Stomach smooth muscle (tissue), 2 donors: ENCODE data around the gene SMIM24.

Source experiments
- H3K27ac ChIP-seq: one replicate; pipeline ENCODE4 v1.7.0; 2013; ENCODE audit warnings: mild to moderate bottlenecking, low read length, inconsistent platforms
- H3K27me3 ChIP-seq, 2 donors: one replicate each; pipeline ENCODE4 v1.7.0; 2013; ENCODE audit warnings: low read length in 2 of 2; ENCODE audit not compliant: insufficient read depth in 2 of 2, control insufficient read depth in 1 of 2
- H3K36me3 ChIP-seq, 2 donors: one replicate each; pipeline ENCODE4 v1.7.0; 2013; ENCODE audit warnings: low read length in 2 of 2; ENCODE audit not compliant: control insufficient read depth in 2 of 2, insufficient read depth in 2 of 2
- H3K4me1 ChIP-seq: one replicate; pipeline ENCODE4 v1.7.0; 2013; ENCODE audit warnings: low read length; ENCODE audit not compliant: control insufficient read depth, insufficient read depth
- H3K4me3 ChIP-seq, 2 donors: one replicate each; pipeline ENCODE4 v1.7.0; 2013; ENCODE audit warnings: low read length in 2 of 2
- H3K9ac ChIP-seq, 2 donors: one replicate each; pipeline ENCODE4 v1.7.0; 2013; ENCODE audit warnings: low read length in 2 of 2, mild to moderate bottlenecking in 1 of 2
- H3K9me3 ChIP-seq, 2 donors: one replicate each; pipeline ENCODE4 v1.7.0; 2013; ENCODE audit warnings: low read length in 2 of 2; ENCODE audit not compliant: control insufficient read depth in 2 of 2
- donor health status: healthy.
- donor health status: Pancreatic carcinoma.

SMIM24 gene

GRCh38 chr19:3494051-3494450 is 13.7 kb upstream of the SMIM24 start:
- no peak overlapping the region for H3K27ac ChIP-seq
- H3K9ac ChIP-seq = no peak overlapping the region
- no peak overlapping the region for H3K4me3 ChIP-seq
- peaks cover 14 to 29% of the 10 kb centered on the region in 2 donors for H3K36me3 ChIP-seq
- H3K9me3 ChIP-seq = no peaks in the 10 kb centered on the region
- H3K27me3 ChIP-seq = no peaks in the 10 kb centered on the region
- no peaks in the 10 kb centered on the region for H3K4me1 ChIP-seq

- Histone ChIP-seq H3K4me3 (no peak overlapping the region), H3K27me3 (no peaks in the 10 kb centered on the region), H3K36me3 (peaks cover 14 to 29% of the 10 kb centered on the region in 2 donors), H3K4me1 (no peaks in the 10 kb centered on the region), H3K9me3 (no peaks in the 10 kb centered on the region), H3K27ac (no peak overlapping the region), H3K9ac (no peak overlapping the region)
Measured at GRCh38 chr19:3493651-3494050, 13.3 kb upstream of the SMIM24 start.

GRCh38 chr19:3492919-3493318 is 12.6 kb upstream of the SMIM24 start:
- Histone ChIP-seq H3K27ac (no peak overlapping the region), H3K27me3 (no peaks in the 10 kb centered on the region), H3K36me3 (peaks cover 14 to 29% of the 10 kb centered on the region in 2 donors), H3K4me3 (no peak overlapping the region), H3K9me3 (no peaks in the 10 kb centered on the region), H3K4me1 (no peaks in the 10 kb centered on the region), H3K9ac (no peak overlapping the region)

GRCh38 chr19:3492131-3492839 is 12.0 kb upstream of the SMIM24 start:
- no peaks in the 10 kb centered on the region for H3K27me3 ChIP-seq
- no peak overlapping the region for H3K9ac ChIP-seq
- no peaks in the 10 kb centered on the region for H3K9me3 ChIP-seq
- H3K27ac ChIP-seq = no peak overlapping the region
- H3K36me3 ChIP-seq = peaks cover 13 to 29% of the 10 kb centered on the region in 2 donors
- no peak overlapping the region for H3K4me3 ChIP-seq
- H3K4me1 ChIP-seq = no peaks in the 10 kb centered on the region

- no peak overlapping the region for H3K4me3 ChIP-seq
- H3K4me1 ChIP-seq = no peaks in the 10 kb centered on the region
- H3K27me3 ChIP-seq = no peaks in the 10 kb centered on the region
- H3K27ac ChIP-seq = no peak overlapping the region
- no peak overlapping the region for H3K9ac ChIP-seq
- peaks cover 8 to 26% of the 10 kb centered on the region in 2 donors for H3K36me3 ChIP-seq
- H3K9me3 ChIP-seq = no peaks in the 10 kb centered on the region
Measured at GRCh38 chr19:3491396-3492119, 11.2 kb upstream of the SMIM24 start.

- no peaks in the 10 kb centered on the region for H3K9me3 ChIP-seq
- peaks cover 18 to 26% of the 10 kb centered on the region in 2 donors for H3K27me3 ChIP-seq
- peaks cover 4% of the 10 kb centered on the region for H3K4me1 ChIP-seq
- H3K27ac ChIP-seq = no peak within 1 kb of the TSS
- no peak within 1 kb of the TSS for H3K9ac ChIP-seq
- no peaks in the 10 kb centered on the region for H3K36me3 ChIP-seq
- H3K4me3 ChIP-seq = no peak within 1 kb of the TSS
Measured at GRCh38 chr19:3483226-3483628, 2.9 kb upstream of the SMIM24 start, which contains the start of gene SMIM44. TSS of gene SMIM44 (minus strand) at chr19:3483441. CDS start at chr19:3483403, 38 bp downstream.

GRCh38 chr19:3482507-3483225 is 2.3 kb upstream of the SMIM24 start:
- Histone ChIP-seq H3K4me3 (no peak overlapping the region), H3K9me3 (no peaks in the 10 kb centered on the region), H3K9ac (no peak overlapping the region), H3K27me3 (peaks cover 22 to 26% of the 10 kb centered on the region in 2 donors), H3K36me3 (no peaks in the 10 kb centered on the region), H3K27ac (no peak overlapping the region), H3K4me1 (peaks cover 4% of the 10 kb centered on the region)

GRCh38 chr19:3481241-3482090 is 1.1 kb upstream of the SMIM24 start:
- Histone ChIP-seq H3K4me1 (peaks cover 4% of the 10 kb centered on the region), H3K27ac (no peak overlapping the region), H3K9me3 (no peaks in the 10 kb centered on the region), H3K9ac (no peak overlapping the region), H3K36me3 (no peaks in the 10 kb centered on the region), H3K27me3 (peaks cover 23 to 27% of the 10 kb centered on the region in 2 donors), H3K4me3 (no peak overlapping the region)

- Histone ChIP-seq H3K4me1 (peaks cover 4% of the 10 kb centered on the region), H3K9ac (no peak overlapping the region), H3K9me3 (no peaks in the 10 kb centered on the region), H3K27me3 (peaks cover 33% of the 10 kb centered on the region in 2 donors), H3K27ac (no peak overlapping the region), H3K4me3 (no peak overlapping the region), H3K36me3 (no peaks in the 10 kb centered on the region)
Measured at GRCh38 chr19:3479834-3480215, 500 bp downstream of the SMIM24 start.

GRCh38 chr19:3479177-3479833 is 1.0 kb downstream of the SMIM24 start:
- Histone ChIP-seq H3K4me1 (peaks cover 4% of the 10 kb centered on the region), H3K4me3 (no peak overlapping the region), H3K27me3 (peaks cover 33 to 37% of the 10 kb centered on the region in 2 donors), H3K9me3 (no peaks in the 10 kb centered on the region), H3K27ac (no peak overlapping the region), H3K9ac (no peak overlapping the region), H3K36me3 (no peaks in the 10 kb centered on the region)
